Lung (tissue), 12 donors: Measurements from ENCODE around the gene ASB6. TPM values are rescaled to one million over a fixed set of nuclear protein-coding genes. Genes with fewer than 3 reads are reported as not detected.

Experiments used
- ATAC-seq: fragments of 200-7000 bp; cut with Tn5 transposase; one replicate; pipeline ENCODE4 v1.9.1; 2020; ENCODE audit warnings: moderate number of reproducible peaks; ENCODE audit not compliant: insufficient read depth, low FRiP score
- DNase-seq, 3 donors: peaks; one replicate each; pipeline ENCODE4 v3.0.0-alpha.2; 2013 to 2017
- H3K27ac ChIP-seq, 2 donors: one replicate each; pipeline ENCODE4 v1.5.1; 2013; ENCODE audit warnings: mild to moderate bottlenecking in 2 of 2, moderate library complexity in 2 of 2, control low read depth in 1 of 2, inconsistent platforms in 1 of 2, low read depth in 1 of 2, low read length in 1 of 2
- H3K27me3 ChIP-seq, 3 donors: one replicate each; pipeline ENCODE4 v1.5.1; 2013; ENCODE audit warnings: low read length in 2 of 3; ENCODE audit not compliant: control insufficient read depth in 3 of 3, insufficient read depth in 3 of 3
- H3K36me3 ChIP-seq, 4 donors: one replicate each; pipeline ENCODE4 v1.5.1; 2013; ENCODE audit warnings: low read length in 4 of 4, mild to moderate bottlenecking in 1 of 4, moderate library complexity in 1 of 4; ENCODE audit not compliant: control insufficient read depth in 4 of 4, insufficient read depth in 4 of 4
- H3K4me1 ChIP-seq, 5 donors: one replicate each; pipeline ENCODE4 v1.5.1; 2013; ENCODE audit warnings: low read length in 5 of 5, mild to moderate bottlenecking in 2 of 5, moderate library complexity in 1 of 5; ENCODE audit not compliant: control insufficient read depth in 5 of 5, insufficient read depth in 5 of 5
- H3K4me3 ChIP-seq: one replicate; pipeline ENCODE4 v1.5.1; 2013; ENCODE audit warnings: mild to moderate bottlenecking, control low read depth, moderate library complexity
- H3K9ac ChIP-seq, 2 donors: one replicate each; pipeline ENCODE4 v1.5.1; 2013; ENCODE audit warnings: low read length in 2 of 2, control low read depth in 1 of 2; ENCODE audit not compliant: insufficient read depth in 1 of 2
- H3K9me3 ChIP-seq, 4 donors: one replicate each; pipeline ENCODE4 v1.5.1; 2013; ENCODE audit warnings: low read length in 3 of 4, mild to moderate bottlenecking in 1 of 4, moderate library complexity in 1 of 4; ENCODE audit not compliant: control insufficient read depth in 4 of 4, insufficient read depth in 3 of 4
- WGBS, 2 donors: extraction: QIAGEN DNeasy Blood & Tissue Kit; methylation state at CpG; one replicate each; pipeline ENCODE4 v1.1.7; 2013; 5-methylcytosine and 5-hydroxymethylcytosine counted together
- polyA plus RNA-seq, 2 donors: library from polyadenylated mRNA; stranded (reverse); fragments of 200-250 nt; gene quantifications; one replicate each; pipeline ENCODE4 v1.2.1, GENCODE V29; 2013
- total RNA-seq, 2 donors: library from RNA; depleted of rRNA in 1 of 2; stranded (reverse); fragments of >200 nt in 1 of 2; gene quantifications; one replicate each; pipeline ENCODE4 v1.2.1, GENCODE V29; 2014 to 2021
- TF ChIP-seq, protein P1 (sequence below): IDR thresholded peaks from 2 replicates; pipeline ENCODE4 v1.5.1; 2012; ENCODE audit warnings: mild to moderate bottlenecking; ENCODE audit errors: control extremely low read depth, extremely low read depth
- donor health status: control.
- donor health status: control.
- donor health status: Bipolar disorder and iron deficiency.
- donor health status: healthy.
- donor health status: DM: yes; HTN: yes; CAD: no.

The ASB6 gene
- total and polyA plus RNA-seq, 4 donors: 11.8 to 19.5 (median 16.1) TPM

DNA sequence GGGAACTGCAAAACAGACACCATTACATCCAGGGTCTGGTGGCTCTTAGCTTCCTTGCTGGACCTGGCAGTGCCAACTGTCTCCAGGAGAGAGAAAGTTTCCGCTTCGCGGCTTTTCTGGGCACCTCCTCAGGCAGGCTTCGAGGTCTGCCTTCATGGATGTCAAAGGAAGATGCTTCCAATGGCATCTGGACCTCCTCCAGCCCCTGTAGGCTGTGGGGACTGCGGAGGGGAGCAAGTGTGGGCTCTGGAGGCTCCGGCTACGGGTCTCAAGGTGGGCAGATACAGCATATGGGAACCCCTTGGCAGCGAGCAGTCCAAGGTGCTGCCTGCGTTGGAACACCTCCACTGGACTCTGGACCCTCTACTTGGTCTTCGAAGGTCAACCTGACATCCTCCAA, 27.0 kb downstream of the ASB6 start:
- H3K9me3 ChIP-seq: no peaks in the 10 kb centered on the region
- no peak overlapping the region for H3K9ac ChIP-seq
- DNase-seq: no peak
- WGBS, 2 donors: 88 to 95% methylated on average over 10 of the region's 10 CpGs
- ATAC-seq: no peak
- H3K4me1 ChIP-seq: peaks cover 0 to 10% (median 6%) of the 10 kb centered on the region in 5 donors
- TF ChIP-seq, protein P1, sequence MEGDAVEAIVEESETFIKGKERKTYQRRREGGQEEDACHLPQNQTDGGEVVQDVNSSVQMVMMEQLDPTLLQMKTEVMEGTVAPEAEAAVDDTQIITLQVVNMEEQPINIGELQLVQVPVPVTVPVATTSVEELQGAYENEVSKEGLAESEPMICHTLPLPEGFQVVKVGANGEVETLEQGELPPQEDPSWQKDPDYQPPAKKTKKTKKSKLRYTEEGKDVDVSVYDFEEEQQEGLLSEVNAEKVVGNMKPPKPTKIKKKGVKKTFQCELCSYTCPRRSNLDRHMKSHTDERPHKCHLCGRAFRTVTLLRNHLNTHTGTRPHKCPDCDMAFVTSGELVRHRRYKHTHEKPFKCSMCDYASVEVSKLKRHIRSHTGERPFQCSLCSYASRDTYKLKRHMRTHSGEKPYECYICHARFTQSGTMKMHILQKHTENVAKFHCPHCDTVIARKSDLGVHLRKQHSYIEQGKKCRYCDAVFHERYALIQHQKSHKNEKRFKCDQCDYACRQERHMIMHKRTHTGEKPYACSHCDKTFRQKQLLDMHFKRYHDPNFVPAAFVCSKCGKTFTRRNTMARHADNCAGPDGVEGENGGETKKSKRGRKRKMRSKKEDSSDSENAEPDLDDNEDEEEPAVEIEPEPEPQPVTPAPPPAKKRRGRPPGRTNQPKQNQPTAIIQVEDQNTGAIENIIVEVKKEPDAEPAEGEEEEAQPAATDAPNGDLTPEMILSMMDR: no peak
- H3K27me3 ChIP-seq: no peaks in the 10 kb centered on the region
- no peaks in the 10 kb centered on the region for H3K36me3 ChIP-seq
- no peak overlapping the region for H3K4me3 ChIP-seq
- no peak overlapping the region for H3K27ac ChIP-seq

DNA sequence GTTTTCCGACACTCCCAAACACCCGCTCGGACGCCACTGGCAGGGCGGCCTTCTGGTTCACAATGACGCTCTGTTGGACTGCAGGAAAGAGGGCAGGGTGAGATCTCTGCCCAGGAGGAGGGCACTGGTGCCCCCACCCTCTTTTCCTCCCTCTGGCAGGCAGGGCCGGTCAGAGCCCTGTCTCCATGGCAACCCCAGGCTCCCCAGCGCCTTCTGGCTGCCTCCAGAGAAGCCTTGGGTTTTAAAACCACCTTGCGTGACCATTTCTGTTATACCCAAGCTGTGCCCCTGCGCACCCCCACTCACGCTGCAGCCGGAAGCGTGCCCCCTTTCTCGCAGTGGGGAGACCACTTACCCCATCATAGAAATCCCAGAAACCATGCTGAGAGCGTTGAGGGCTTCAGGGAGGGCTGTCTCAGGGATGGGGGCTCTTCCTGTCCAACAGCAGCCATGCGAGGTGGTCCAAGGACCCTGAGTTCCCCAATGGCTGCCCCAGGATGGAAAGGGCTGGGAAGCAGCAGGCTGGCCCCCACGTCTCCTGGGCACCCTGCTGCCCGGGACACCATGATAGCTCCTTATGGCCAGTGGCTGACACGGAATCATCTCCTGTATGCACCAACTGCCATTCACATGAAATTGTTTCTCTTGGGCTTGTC, 28.3 kb downstream of the ASB6 start:
- TF ChIP-seq, protein P1: no peak
- Histone ChIP-seq H3K9ac (no peak overlapping the region), H3K27ac (no peak overlapping the region), H3K9me3 (no peaks in the 10 kb centered on the region), H3K27me3 (no peaks in the 10 kb centered on the region), H3K4me3 (no peak overlapping the region), H3K36me3 (no peaks in the 10 kb centered on the region), H3K4me1 (peaks cover 0 to 14% (median 12%) of the 10 kb centered on the region in 5 donors)
- WGBS, 2 donors: 68 to 77% methylated on average over 18 to 19 of the region's 19 CpGs
- DNase-seq (no peak), ATAC-seq (no peak)

DNA sequence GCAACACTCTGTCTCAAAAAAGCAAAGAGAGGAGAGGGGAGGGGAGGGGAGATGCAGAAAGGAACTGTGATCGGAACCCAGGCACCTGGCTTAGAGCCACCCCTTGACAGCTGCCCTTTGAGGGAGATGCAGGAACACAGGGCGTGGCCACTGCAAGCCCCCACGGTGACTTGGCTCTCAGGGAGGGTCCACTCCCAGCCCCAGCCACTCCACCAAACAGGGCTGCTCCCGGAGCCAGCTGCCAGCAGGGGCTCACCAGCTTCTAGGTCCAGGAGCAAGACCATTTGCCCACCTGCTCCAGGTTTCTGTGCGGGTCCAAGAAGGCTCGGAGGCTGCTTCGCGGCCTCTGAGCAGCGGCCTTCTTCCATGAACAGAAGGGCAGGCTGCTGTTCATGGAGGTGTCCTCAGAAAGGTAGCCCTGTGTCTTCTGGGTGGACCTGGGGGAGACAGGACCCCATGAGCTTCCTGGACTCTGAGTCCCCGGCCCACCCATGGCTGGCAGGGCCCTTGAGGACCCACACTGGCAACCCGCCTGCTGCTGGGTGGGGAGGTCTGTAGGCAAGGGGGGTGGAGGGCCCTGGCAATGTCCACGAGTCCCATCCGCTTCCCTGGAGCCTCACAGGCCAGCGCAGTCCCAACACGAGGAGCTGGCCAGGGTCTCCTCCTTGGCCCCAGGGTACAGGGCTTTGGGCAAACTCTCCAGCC, 29.0 kb downstream of the ASB6 start:
- Histone ChIP-seq H3K27me3 (no peaks in the 10 kb centered on the region), H3K27ac (no peak overlapping the region), H3K4me1 (peaks cover 0 to 14% (median 12%) of the 10 kb centered on the region in 5 donors), H3K36me3 (no peaks in the 10 kb centered on the region), H3K9me3 (no peaks in the 10 kb centered on the region), H3K9ac (no peak overlapping the region), H3K4me3 (no peak overlapping the region)
- DNase-seq (no peak), ATAC-seq (no peak)
- TF ChIP-seq, protein P1: no peak
- 78 to 81% methylated on average over 15 of the region's 15 CpGs for WGBS, 2 donors
